SK-N-SH treated with all-trans-retinoic acid at 6 μM for 48 hours (cell line): Measurements from ENCODE around the gene NXPH1.

Experiments used
- ATAC-seq: fragments of 200-7000 bp; cut with Tn5 transposase; 3 replicates; pipeline ENCODE4 v1.9.1; 2020; ENCODE audit warnings: mild to moderate bottlenecking, moderate library complexity
- ARNTL ChIP-seq: fragments of 450-650 bp; formaldehyde crosslinking; IDR thresholded peaks from 2 replicates; pipeline ENCODE4 v1.5.0; 2020; ENCODE audit warnings: low read depth, mild to moderate bottlenecking, moderate library complexity, borderline replicate concordance
- BACH2 ChIP-seq: fragments of 250-450 bp; sonication (Bioruptor Pico); IDR thresholded peaks from 2 replicates; pipeline ENCODE4 v1.9.0; 2021; ENCODE audit warnings: mild to moderate bottlenecking, borderline replicate concordance
- CREB5 ChIP-seq: fragments of 250-450 bp; sonication (Bioruptor Pico); IDR thresholded peaks from 2 replicates; pipeline ENCODE4 v1.5.1; 2020; ENCODE audit warnings: low read depth, mild to moderate bottlenecking, moderate library complexity
- CSDC2 ChIP-seq: fragments of 250-450 bp; sonication (Bioruptor Pico); IDR thresholded peaks from 2 replicates; pipeline ENCODE4 v1.5.0; 2020; ENCODE audit warnings: mild to moderate bottlenecking, moderate library complexity
- ESRRG ChIP-seq: fragments of 250-450 bp; sonication (Bioruptor Pico); IDR thresholded peaks from 2 replicates; pipeline ENCODE4 v1.6.1; 2021; ENCODE audit warnings: mild to moderate bottlenecking
- GLIS3 ChIP-seq: fragments of 250-450 bp; sonication (Bioruptor Pico); IDR thresholded peaks from 2 replicates; pipeline ENCODE4 v1.5.0; 2020; ENCODE audit warnings: mild to moderate bottlenecking, moderate library complexity
- ISL1 ChIP-seq: fragments of 250-450 bp; sonication (Bioruptor Pico); IDR thresholded peaks from 2 replicates; pipeline ENCODE4 v2.1.2; 2022; ENCODE audit warnings: mild to moderate bottlenecking, moderate library complexity
- OSR1 ChIP-seq: fragments of 250-450 bp; sonication (Bioruptor Pico); IDR thresholded peaks from 2 replicates; pipeline ENCODE4 v1.8.0; 2022; ENCODE audit warnings: moderate library complexity, mild to moderate bottlenecking, inconsistent platforms
- PATZ1 ChIP-seq: fragments of 250-450 bp; sonication (Bioruptor Pico); IDR thresholded peaks from 2 replicates; pipeline ENCODE4 v1.8.0; 2020; ENCODE audit warnings: mild to moderate bottlenecking, moderate library complexity, borderline replicate concordance
- TCF4 ChIP-seq: fragments of 250-450 bp; sonication (Bioruptor Pico); IDR thresholded peaks from 2 replicates; pipeline ENCODE4 v1.8.0; 2021; ENCODE audit warnings: mild to moderate bottlenecking, moderate library complexity, borderline replicate concordance
- TOX ChIP-seq: fragments of 250-450 bp; sonication (Bioruptor Pico); IDR thresholded peaks from 2 replicates; pipeline ENCODE4 v1.8.0; 2021; ENCODE audit warnings: mild to moderate bottlenecking, moderate library complexity, borderline replicate concordance
- TSHZ2 ChIP-seq: fragments of 250-450 bp; sonication (Bioruptor Pico); IDR thresholded peaks from 2 replicates; pipeline ENCODE4 v1.5.0; 2020; ENCODE audit warnings: mild to moderate bottlenecking, moderate library complexity
- ZC3H10 ChIP-seq: fragments of 250-450 bp; sonication (Bioruptor Pico); IDR thresholded peaks from 2 replicates; pipeline ENCODE4 v1.5.1; 2021; ENCODE audit warnings: mild to moderate bottlenecking, moderate library complexity
- ZFP3 ChIP-seq: fragments of 250-450 bp; sonication (Bioruptor Pico); IDR thresholded peaks from 2 replicates; pipeline ENCODE4 v1.5.0; 2020; ENCODE audit warnings: mild to moderate bottlenecking, moderate library complexity
- ZFP30 ChIP-seq: fragments of 450-650 bp; formaldehyde crosslinking; IDR thresholded peaks from 2 replicates; pipeline ENCODE4 v1.5.0; 2022; ENCODE audit warnings: mild to moderate bottlenecking, moderate library complexity
- ZNF565 ChIP-seq: fragments of 450-650 bp; formaldehyde crosslinking; conservative IDR thresholded peaks from 2 replicates; pipeline ENCODE4 v1.5.0; 2020; ENCODE audit warnings: low read depth, mild to moderate bottlenecking, moderate library complexity
- ZNF70 ChIP-seq: fragments of 450-650 bp; formaldehyde crosslinking; IDR thresholded peaks from 2 replicates; pipeline ENCODE4 v1.5.0; 2020; ENCODE audit warnings: mild to moderate bottlenecking, moderate library complexity
- TF ChIP-seq, protein P1 (sequence below): fragments of 250-450 bp; sonication (Bioruptor Pico); IDR thresholded peaks from 2 replicates; pipeline ENCODE4 v1.5.1; 2021; ENCODE audit warnings: mild to moderate bottlenecking, moderate library complexity
- TF ChIP-seq, protein P2 (sequence below): fragments of 250-450 bp; sonication (Bioruptor Pico); IDR thresholded peaks from 2 replicates; pipeline ENCODE4 v1.8.0; 2021; ENCODE audit warnings: low read depth, mild to moderate bottlenecking, moderate library complexity, borderline replicate concordance

The NXPH1 gene

GRCh38 chr7:8423057-8423456, 10.4 kb upstream of the NXPH1 start (continued):
- TF ChIP-seq ARNTL (no peak), OSR1 (no peak), TOX (CRISPR knock-in tag) (no peak), BACH2 (CRISPR knock-in tag) (no peak), CSDC2 (CRISPR knock-in tag) (no peak)

GRCh38 chr7:8425223-8425622, 8.2 kb upstream of the NXPH1 start:
- TF ChIP-seq BACH2 (CRISPR knock-in tag) (no peak), PATZ1 (CRISPR knock-in tag) (no peak), ARNTL (no peak), TSHZ2 (CRISPR knock-in tag) (no peak)
- TF ChIP-seq, protein P1, sequence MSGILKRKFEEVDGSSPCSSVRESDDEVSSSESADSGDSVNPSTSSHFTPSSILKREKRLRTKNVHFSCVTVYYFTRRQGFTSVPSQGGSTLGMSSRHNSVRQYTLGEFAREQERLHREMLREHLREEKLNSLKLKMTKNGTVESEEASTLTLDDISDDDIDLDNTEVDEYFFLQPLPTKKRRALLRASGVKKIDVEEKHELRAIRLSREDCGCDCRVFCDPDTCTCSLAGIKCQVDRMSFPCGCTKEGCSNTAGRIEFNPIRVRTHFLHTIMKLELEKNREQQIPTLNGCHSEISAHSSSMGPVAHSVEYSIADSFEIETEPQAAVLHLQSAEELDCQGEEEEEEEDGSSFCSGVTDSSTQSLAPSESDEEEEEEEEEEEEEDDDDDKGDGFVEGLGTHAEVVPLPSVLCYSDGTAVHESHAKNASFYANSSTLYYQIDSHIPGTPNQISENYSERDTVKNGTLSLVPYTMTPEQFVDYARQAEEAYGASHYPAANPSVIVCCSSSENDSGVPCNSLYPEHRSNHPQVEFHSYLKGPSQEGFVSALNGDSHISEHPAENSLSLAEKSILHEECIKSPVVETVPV (CRISPR knock-in tag), result no peak
- ATAC-seq, result no peak

GRCh38 chr7:8430643-8431042, 2.8 kb upstream of the NXPH1 start:
- no peak for ATAC-seq
- TF ChIP-seq ESRRG (CRISPR knock-in tag) (no peak), CREB5 (CRISPR knock-in tag) (no peak), ZFP30 (CRISPR knock-in tag) (no peak), ZNF70 (CRISPR knock-in tag) (no peak), ZC3H10 (CRISPR knock-in tag) (no peak), ARNTL (no peak), GLIS3 (no peak), BACH2 (CRISPR knock-in tag) (no peak), ISL1 (CRISPR knock-in tag) (no peak), TOX (CRISPR knock-in tag) (no peak), ZNF565 (CRISPR knock-in tag) (no peak), TCF4 (CRISPR knock-in tag) (no peak), ZFP3 (CRISPR knock-in tag) (no peak)
- TF ChIP-seq, protein P1 (CRISPR knock-in tag), result no peak
- TF ChIP-seq, protein P2, sequence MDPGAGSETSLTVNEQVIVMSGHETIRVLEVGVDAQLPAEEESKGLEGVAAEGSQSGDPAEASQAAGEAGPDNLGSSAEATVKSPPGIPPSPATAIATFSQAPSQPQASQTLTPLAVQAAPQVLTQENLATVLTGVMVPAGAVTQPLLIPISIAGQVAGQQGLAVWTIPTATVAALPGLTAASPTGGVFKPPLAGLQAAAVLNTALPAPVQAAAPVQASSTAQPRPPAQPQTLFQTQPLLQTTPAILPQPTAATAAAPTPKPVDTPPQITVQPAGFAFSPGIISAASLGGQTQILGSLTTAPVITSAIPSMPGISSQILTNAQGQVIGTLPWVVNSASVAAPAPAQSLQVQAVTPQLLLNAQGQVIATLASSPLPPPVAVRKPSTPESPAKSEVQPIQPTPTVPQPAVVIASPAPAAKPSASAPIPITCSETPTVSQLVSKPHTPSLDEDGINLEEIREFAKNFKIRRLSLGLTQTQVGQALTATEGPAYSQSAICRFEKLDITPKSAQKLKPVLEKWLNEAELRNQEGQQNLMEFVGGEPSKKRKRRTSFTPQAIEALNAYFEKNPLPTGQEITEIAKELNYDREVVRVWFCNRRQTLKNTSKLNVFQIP (CRISPR knock-in tag), result no peak
